Colon (tissue), 2 donors: ENCODE measurements around the gene MEN1.

ENCODE experiments used
- FAIRE-seq: peaks from 2 replicates; lab custom pipeline; 2012; peaks lifted over from hg19 to GRCh38; lab: Jason Lieb, UNC
- donor health status: control.
- donor health status: control.

Gene MEN1

GRCh38 chr11:64801561-64802369 is 8.6 kb downstream of the MEN1 start:
- no peak for FAIRE-seq

GRCh38 chr11:64801158-64801464 is 9.2 kb downstream of the MEN1 start:
- no peak for FAIRE-seq

GRCh38 chr11:64800303-64801157 is 9.8 kb downstream of the MEN1 start:
- FAIRE-seq, result no peak

- FAIRE-seq, result no peak
Measured at GRCh38 chr11:64799623-64800302, 10.6 kb downstream of the MEN1 start.

GRCh38 chr11:64799256-64799622 is 11.1 kb downstream of the MEN1 start:
- no peak for FAIRE-seq

- no peak for FAIRE-seq
Measured at GRCh38 chr11:64796757-64797541, 13.4 kb downstream of the MEN1 start.

- FAIRE-seq, result no peak
Measured at GRCh38 chr11:64796047-64796756, 14.1 kb downstream of the MEN1 start.

- FAIRE-seq, result no peak
Measured at GRCh38 chr11:64794526-64794925, 15.8 kb downstream of the MEN1 start.

- no peak for FAIRE-seq
Measured at GRCh38 chr11:64793271-64794160, 16.8 kb downstream of the MEN1 start.

GRCh38 chr11:64792482-64792881 is 17.9 kb downstream of the MEN1 start:
- no peak for FAIRE-seq

- FAIRE-seq, result no peak
Measured at GRCh38 chr11:64791781-64792291, 18.5 kb downstream of the MEN1 start.

- no peak for FAIRE-seq
Measured at GRCh38 chr11:64790205-64791095, 19.9 kb downstream of the MEN1 start.

GRCh38 chr11:64789331-64790204 is 20.8 kb downstream of the MEN1 start:
- no peak for FAIRE-seq

- no peak for FAIRE-seq
Measured at GRCh38 chr11:64788321-64789215, 21.8 kb downstream of the MEN1 start.

GRCh38 chr11:64787526-64788320 is 22.6 kb downstream of the MEN1 start:
- FAIRE-seq, result no peak

GRCh38 chr11:64786308-64786707 is 24.0 kb downstream of the MEN1 start:
- FAIRE-seq, result no peak
